Activated CD8-positive, alpha-beta memory T cell treated with anti-CD3 and anti-CD28 coated beads for 36 hours (primary cell): ENCODE measurements around the gene SAPCD1. TPM values are rescaled to one million over a fixed set of nuclear protein-coding genes. Genes with fewer than 3 reads are reported as not detected.
"Not testable (repeated sequence)": the region's sequence is repeated elsewhere in the genome, so short reads cannot be mapped to it uniquely, and the experiment has no call there.

ENCODE experiments used
- CTCF ChIA-PET: fragments of 350-600 bp; sonication (Branson Sonifier 250); formaldehyde crosslinking; loops from one replicate; lab custom pipeline; 2021; ENCODE audit warnings: antibody characterized with exemption; lab: Charles Lee
- POLR2A ChIA-PET: fragments of 350-600 bp; sonication (Branson Sonifier 250); formaldehyde crosslinking; loops from one replicate; lab custom pipeline; 2021; ENCODE audit warnings: antibody characterized with exemption; lab: Charles Lee
- total RNA-seq, 2 experiments: library from RNA; stranded (reverse); gene quantifications; one replicate each; pipeline ENCODE4 v1.2.3, GENCODE V29; 2021

SAPCD1 gene
- total RNA-seq, 2 experiments from 2014 or later = 7.6 to 8.6 TPM

- CTCF ChIA-PET = interaction anchor here (0.7 to 0.8 kb wide), 2 partner anchors 16 to 28 kb away, joined by 3 to 7 read pairs; no protein-coding TSS in a partner anchor
- POLR2A ChIA-PET = interaction anchor here (0.6 to 0.7 kb wide), 2 partner anchors 136 to 148 kb away, joined by 3 to 7 read pairs; no protein-coding TSS in a partner anchor
These were observed 38.8 kb downstream of the SAPCD1 start for GRCh38 chr6:31801031-31801927.

GRCh38 chr6:31805939-31806469 is 43.5 kb downstream of the SAPCD1 start:
- ChIA-PET POLR2A (interaction anchor here (0.7 to 3.1 kb wide), 9 partner anchors 8 to 142 kb away, joined by 3 to 20 read pairs (median 3); partner anchors contain the start of genes GPANK1, HSPA1B, VARS1 and VWA7), CTCF (interaction anchor here (1.0 to 2.0 kb wide), 6 partner anchors 8 to 76 kb away, joined by 4 to 10 read pairs (median 4); partner anchors contain the start of genes HSPA1A, HSPA1L and VARS1)

GRCh38 chr6:31806470-31807272 is 44.2 kb downstream of the SAPCD1 start, which contains the start of gene LSM2:
Gene LSM2 (minus strand): TSS chr6:31806966. CDS start chr6:31806757, 209 bp downstream.
- POLR2A ChIA-PET = interaction anchor here (0.6 to 3.1 kb wide), 13 partner anchors 8 to 1184 kb away, joined by 3 to 20 read pairs (median 4); partner anchors contain the start of genes GPANK1, HSPA1A, HSPA1B and HSPA1L
- CTCF ChIA-PET = interaction anchor here (0.6 to 2.0 kb wide), 10 partner anchors 9 to 1518 kb away, joined by 3 to 10 read pairs (median 4); partner anchors contain the start of genes HSPA1B and VARS1

- CTCF ChIA-PET = not testable (repeated sequence)
- POLR2A ChIA-PET = interaction anchor here (0.6 kb wide), 1 partner anchor 9 kb away, joined by 3 read pairs; no protein-coding TSS in a partner anchor
These were observed 46.1 kb downstream of the SAPCD1 start for GRCh38 chr6:31808599-31808998.

DNA sequence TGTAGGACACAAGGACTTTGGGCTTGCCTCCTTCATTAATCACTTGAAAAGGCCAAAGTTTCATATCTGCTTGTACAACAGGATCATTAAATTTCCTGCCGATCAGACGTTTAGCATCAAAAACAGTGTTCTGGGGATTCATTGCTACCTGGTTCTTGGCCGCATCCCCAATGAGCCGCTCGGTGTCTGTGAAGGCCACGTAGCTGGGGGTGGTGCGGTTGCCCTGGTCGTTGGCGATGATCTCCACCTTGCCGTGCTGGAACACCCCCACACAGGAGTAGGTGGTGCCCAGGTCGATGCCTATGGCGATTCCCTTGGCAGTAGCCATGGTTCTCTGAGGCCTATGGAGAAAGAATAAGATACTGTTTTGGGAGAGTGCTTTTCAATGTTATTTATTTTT is 49.2 kb downstream of the SAPCD1 start:
- POLR2A ChIA-PET = interaction anchor here (0.6 to 2.4 kb wide), 2 partner anchors 11 to 15 kb away, joined by 3 to 10 read pairs; partner anchors contain the start of gene HSPA1B
- CTCF ChIA-PET = interaction anchor here (1.2 kb wide), 1 partner anchor 10 kb away, joined by 4 read pairs; no protein-coding TSS in a partner anchor

- POLR2A ChIA-PET = interaction anchor here (0.6 to 2.6 kb wide), 9 partner anchors 8 to 236 kb away, joined by 3 to 12 read pairs (median 4); partner anchors contain the start of gene HSPA1B
- CTCF ChIA-PET = interaction anchor here (1.2 to 2.1 kb wide), 2 partner anchors 9 to 13 kb away, joined by 5 to 8 read pairs; partner anchors contain the start of gene HSPA1B
These were observed 51.0 kb downstream of the SAPCD1 start for GRCh38 chr6:31813465-31813849.

Other genes starting within 250 kb of the SAPCD1 start
- not detected for gene MCCD1, start 233.7 kb upstream of the SAPCD1 start, total RNA-seq
- gene DDX39B, start 220.7 kb upstream of the SAPCD1 start, total RNA-seq = 100 to 1,000 TPM; 611 to 614 TPM
- 1 to 10 TPM; 1.2 to 1.4 TPM for gene ATP6V1G2, start 216.0 kb upstream of the SAPCD1 start, total RNA-seq
- 10 to 100 TPM; 11.4 to 12.3 TPM for gene NFKBIL1, start 215.0 kb upstream of the SAPCD1 start, total RNA-seq
- 100 to 1,000 TPM; 702 to 706 TPM for gene LTA, start 190.4 kb upstream of the SAPCD1 start, total RNA-seq
- 100 to 1,000 TPM; 161 to 162 TPM for gene TNF, start 187.1 kb upstream of the SAPCD1 start, total RNA-seq
- gene LTB, start 180.2 kb upstream of the SAPCD1 start, total RNA-seq = 100 to 1,000 TPM; 178 to 181 TPM
- gene LST1, start 176.4 kb upstream of the SAPCD1 start, total RNA-seq = 10 to 100 TPM; 16.3 to 19.2 TPM
- 10 to 100 TPM; 25.2 to 29.7 TPM for gene NCR3, start 169.7 kb upstream of the SAPCD1 start, total RNA-seq
- gene AIF1, start 147.4 kb upstream of the SAPCD1 start, total RNA-seq = 10 to 100 TPM; 53.8 to 62.0 TPM
- gene PRRC2A, start 141.9 kb upstream of the SAPCD1 start, total RNA-seq = 100 to 1,000 TPM; 255 to 257 TPM
- 100 to 1,000 TPM; 254 to 267 TPM for gene BAG6, start 110.0 kb upstream of the SAPCD1 start, total RNA-seq
- 1 to 10 TPM; 1.9 to 2.2 TPM for gene APOM, start 106.8 kb upstream of the SAPCD1 start, total RNA-seq
- gene C6orf47, start 101.9 kb upstream of the SAPCD1 start, total RNA-seq = 10 to 100 TPM; 16.7 to 17.6 TPM
- gene GPANK1, start 97.7 kb upstream of the SAPCD1 start, total RNA-seq = 10 to 100 TPM; 44.6 to 45.1 TPM
- 100 to 1,000 TPM; 329 TPM for gene CSNK2B, start 96.6 kb upstream of the SAPCD1 start, total RNA-seq
- 10 to 100 TPM; 18.1 to 20.1 TPM for gene LY6G5B, start 92.7 kb upstream of the SAPCD1 start, total RNA-seq
- 1 to 10 TPM; 3.1 to 3.5 TPM for gene LY6G5C, start 81.6 kb upstream of the SAPCD1 start, total RNA-seq
- gene ABHD16A, start 59.3 kb upstream of the SAPCD1 start, total RNA-seq = 10 to 100 TPM; 30.1 to 32.0 TPM
- not detected for gene LY6G6F, start 55.8 kb upstream of the SAPCD1 start, total RNA-seq
- gene LY6G6D, start 47.3 kb upstream of the SAPCD1 start, total RNA-seq = not detected
- not detected for gene LY6G6C, start 40.9 kb upstream of the SAPCD1 start, total RNA-seq
- gene MPIG6B, start 39.3 kb upstream of the SAPCD1 start, total RNA-seq = under 1 TPM in 1 of 2 experiments, not detected in 1; 0.06 TPM
- gene DDAH2, start 33.4 kb upstream of the SAPCD1 start, total RNA-seq = 1 to 10 TPM; 4.6 to 4.9 TPM
- 100 to 1,000 TPM; 383 to 395 TPM for gene CLIC1, start 26.1 kb upstream of the SAPCD1 start, total RNA-seq
- gene MSH5, start 22.7 kb upstream of the SAPCD1 start, total RNA-seq = 10 to 100 TPM; 60.3 to 61.5 TPM
- gene VWA7, start 14.7 kb downstream of the SAPCD1 start, total RNA-seq = 1 to 10 TPM; 1.6 to 1.9 TPM
- 100 to 1,000 TPM; 190 to 191 TPM for gene VARS1, start 33.1 kb downstream of the SAPCD1 start, total RNA-seq
- gene LSM2, start 44.3 kb downstream of the SAPCD1 start, total RNA-seq = 100 to 1,000 TPM; 154 to 166 TPM
- 1 to 10 TPM; 2.6 to 2.7 TPM for gene HSPA1L, start 52.6 kb downstream of the SAPCD1 start, total RNA-seq
- 10 to 100 TPM; 62.0 to 63.9 TPM for gene HSPA1A, start 52.9 kb downstream of the SAPCD1 start, total RNA-seq
- 10 to 100 TPM; 82.6 to 86.9 TPM for gene HSPA1B, start 65.1 kb downstream of the SAPCD1 start, total RNA-seq
- gene NEU1, start 100.2 kb downstream of the SAPCD1 start, total RNA-seq = 10 to 100 TPM; 15.9 to 17.4 TPM
- gene SLC44A4, start 116.3 kb downstream of the SAPCD1 start, total RNA-seq = not detected
- gene EHMT2, start 135.0 kb downstream of the SAPCD1 start, total RNA-seq = 10 to 100 TPM; 67.4 to 67.8 TPM
- gene ZBTB12, start 139.4 kb downstream of the SAPCD1 start, total RNA-seq = 1 to 10 TPM; 3.3 to 3.6 TPM
- gene C2, start 165.1 kb downstream of the SAPCD1 start, total RNA-seq = under 1 TPM; 0.59 to 0.82 TPM
- gene CFB, start 183.4 kb downstream of the SAPCD1 start, total RNA-seq = not detected
- 10 to 100 TPM; 80.0 to 85.7 TPM for gene NELFE, start 196.3 kb downstream of the SAPCD1 start, total RNA-seq
- 100 to 1,000 TPM; 106 to 109 TPM for gene SKIC2, start 196.5 kb downstream of the SAPCD1 start, total RNA-seq
- gene DXO, start 209.5 kb downstream of the SAPCD1 start, total RNA-seq = 10 to 100 TPM; 11.8 to 13.7 TPM
- gene C4A, start 219.4 kb downstream of the SAPCD1 start, total RNA-seq = 1 to 10 TPM; 3.0 to 3.7 TPM